Left hindlimb (tissue), 1 donor: ENCODE data around the gene ZNF248.
"Not testable (repeated sequence)": the region's sequence is repeated elsewhere in the genome, so short reads cannot be mapped to it uniquely, and the experiment has no call there.

Experiments used
- DNase-seq: peaks from one replicate; pipeline ENCODE4 v3.0.0-alpha.2; 2018

Gene ZNF248

DNA sequence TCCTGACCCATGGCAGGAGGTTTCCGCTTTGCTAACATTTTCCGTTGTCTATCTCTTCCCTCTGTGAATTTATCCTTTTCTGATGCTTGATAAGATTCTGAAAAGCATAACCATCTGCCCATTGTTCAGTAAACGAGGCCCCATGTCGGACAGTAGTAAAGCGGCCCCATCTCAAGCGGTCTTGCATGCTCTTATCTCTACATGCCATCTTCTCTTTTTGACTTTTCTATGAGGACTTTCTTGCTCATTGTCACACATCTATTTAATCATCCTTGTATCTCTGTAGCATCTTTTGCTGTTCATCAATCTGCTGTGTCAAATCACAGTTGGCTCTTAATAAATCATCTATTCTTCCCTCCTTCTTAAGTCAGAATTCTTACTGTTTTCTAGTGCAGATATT, 37.6 kb downstream of the ZNF248 start:
- no peak for DNase-seq

- DNase-seq: no peak
Measured at GRCh38 chr10:37816290-37816689, 41.1 kb downstream of the ZNF248 start.

DNA sequence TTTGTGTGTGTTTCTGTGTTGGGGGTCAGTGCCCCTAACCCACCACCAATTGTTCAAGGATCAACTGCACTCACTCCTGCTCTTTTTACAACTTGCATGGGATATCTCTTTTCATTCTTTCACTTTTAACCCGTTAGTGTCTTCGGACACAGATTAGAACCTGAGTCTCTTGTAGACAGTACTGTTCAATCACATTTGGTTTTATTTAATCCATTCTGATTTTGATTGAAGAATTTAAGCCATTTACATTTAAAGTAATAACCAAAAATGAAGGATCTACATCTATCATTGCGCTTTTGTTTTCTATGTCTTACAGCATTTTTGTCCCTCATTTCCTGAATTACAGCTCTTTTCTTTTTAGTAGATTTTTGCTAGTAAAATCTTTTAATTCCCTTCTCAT, 43.6 kb downstream of the ZNF248 start:
- DNase-seq: no peak

DNA sequence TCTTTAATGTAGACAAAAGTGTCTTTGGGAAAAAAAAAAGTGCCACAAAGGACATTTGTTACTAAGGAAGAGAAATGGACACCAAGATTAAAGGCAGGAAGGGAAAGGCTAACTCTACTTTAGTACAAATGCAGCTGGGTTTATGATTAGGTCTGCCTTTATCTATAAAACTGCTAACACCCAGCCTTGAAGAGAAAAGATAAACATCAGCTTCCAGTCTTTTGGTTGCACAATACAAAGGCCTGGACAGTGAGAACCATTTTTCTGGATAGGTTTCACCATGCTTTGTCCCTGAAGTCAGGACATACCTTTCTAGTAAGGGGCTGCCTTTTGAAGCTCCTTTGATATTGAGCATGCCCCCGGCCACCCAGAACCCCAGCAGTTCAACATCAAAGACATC, 45.1 kb downstream of the ZNF248 start:
- no peak for DNase-seq

DNA sequence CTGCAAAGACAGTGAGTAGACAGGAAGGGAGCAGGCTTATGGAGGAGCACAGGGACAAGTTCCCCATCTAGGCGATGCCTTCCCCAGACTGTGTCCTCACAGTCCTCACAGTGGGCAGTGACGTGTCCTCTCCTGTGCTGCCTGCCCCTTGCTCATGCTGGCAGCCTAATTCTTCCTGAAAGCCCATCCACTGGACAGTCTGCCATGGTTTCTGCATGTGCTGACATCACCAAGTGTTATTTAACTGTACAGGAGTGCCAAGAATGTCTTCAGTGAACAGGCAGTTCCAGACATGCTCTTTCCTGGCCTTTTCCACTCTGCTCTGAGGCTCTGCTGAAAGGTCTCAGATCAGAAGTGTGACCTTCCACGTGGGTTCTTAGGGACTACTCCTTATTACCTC, 54.1 kb downstream of the ZNF248 start:
- no peak for DNase-seq

DNA sequence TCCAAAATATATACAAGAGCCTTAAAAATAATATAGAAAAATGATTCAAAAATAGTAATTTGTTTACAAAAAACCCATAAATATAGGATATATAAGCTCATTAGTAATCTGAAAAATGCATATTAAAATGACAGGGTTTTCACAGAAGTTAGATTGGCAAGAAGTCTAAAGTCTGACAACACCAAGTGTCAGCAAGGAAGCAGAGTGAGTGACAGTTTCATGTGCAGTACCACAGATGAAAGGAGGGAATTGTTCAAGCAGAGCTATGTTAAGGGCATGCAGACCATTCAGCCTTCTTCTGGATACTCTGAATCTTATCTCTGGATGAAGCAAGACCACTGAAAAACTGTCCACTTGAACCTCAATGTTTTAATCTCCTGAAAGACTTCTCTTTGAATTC, 55.9 kb downstream of the ZNF248 start:
- DNase-seq: no peak

DNA sequence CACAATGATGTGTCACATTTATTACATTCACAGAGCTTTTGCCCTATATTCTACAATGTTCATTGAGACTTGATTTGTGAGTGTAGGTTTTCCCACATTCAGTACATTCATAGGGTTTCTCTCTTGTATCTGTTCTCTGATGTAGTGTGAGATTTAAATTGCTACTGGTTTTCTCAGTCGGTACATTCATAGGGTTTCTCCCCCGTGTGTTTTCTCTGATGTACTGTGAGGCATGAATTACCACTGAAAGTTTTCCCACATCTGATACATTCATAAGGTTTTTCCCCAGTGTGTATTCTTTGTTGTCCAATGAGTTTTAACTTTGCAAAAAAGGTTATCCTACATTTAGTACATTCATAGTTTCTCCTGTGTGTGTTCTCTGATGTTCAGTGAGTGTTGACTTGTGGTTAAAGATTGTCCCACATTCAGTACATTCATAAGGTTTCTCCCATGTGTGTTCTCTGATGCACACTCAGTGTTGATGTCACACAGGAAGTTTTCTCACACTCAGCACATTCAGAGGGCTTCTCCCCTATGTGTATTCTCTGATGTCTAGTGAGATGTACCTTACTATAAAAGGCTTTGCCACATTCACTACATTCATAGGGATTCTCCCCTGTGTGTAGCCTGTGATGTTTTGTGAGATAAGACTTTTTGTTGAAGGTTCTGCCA, 63.0 kb downstream of the ZNF248 start:
- DNase-seq: no peak

GRCh38 chr10:37789590-37789989, 67.8 kb downstream of the ZNF248 start:
- DNase-seq: no peak

DNA sequence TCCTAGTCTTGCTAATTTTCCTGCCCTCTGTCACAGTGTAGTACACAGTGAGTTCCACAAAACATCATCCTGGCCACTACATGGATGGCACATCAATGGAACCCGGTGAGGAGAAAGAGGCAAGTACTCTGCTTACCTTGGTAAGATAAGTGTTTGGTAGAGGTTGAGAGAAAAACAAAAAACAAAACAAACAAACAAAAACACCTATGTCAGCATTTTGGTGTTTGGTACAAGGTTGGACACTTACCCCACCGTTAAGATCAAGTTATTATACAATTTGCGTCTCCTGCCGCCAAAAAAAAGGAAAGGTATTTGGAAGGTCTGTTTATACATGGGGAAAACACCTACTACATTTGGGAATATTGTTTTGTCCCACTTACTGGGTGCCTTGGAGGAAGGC, 72.7 kb downstream of the ZNF248 start:
- no peak for DNase-seq

DNA sequence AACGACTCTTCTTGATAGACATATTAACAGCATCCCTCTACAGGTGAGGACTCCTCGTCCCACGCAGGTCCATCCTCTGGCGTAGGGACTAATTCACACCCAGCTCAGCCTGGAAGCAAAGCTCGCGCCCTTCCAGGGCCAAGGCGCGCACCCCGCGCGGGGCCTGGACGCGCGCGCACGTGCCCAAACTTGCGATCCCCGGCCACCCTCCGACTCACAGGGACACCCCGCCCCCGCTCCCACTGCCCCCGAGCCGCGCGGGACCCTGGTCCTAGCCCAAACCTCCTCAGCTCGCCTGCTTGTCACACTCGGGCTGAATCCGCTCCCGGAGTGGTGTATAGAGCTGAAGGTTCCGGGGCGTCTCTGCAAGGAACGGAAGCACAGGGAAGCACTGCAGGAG, 76.9 kb downstream of the ZNF248 start:
- no peak for DNase-seq

GRCh38 chr10:37777056-37777455, 80.4 kb downstream of the ZNF248 start:
- DNase-seq: no peak

- no peak for DNase-seq
Measured at GRCh38 chr10:37775612-37776011, 81.8 kb downstream of the ZNF248 start.

DNA sequence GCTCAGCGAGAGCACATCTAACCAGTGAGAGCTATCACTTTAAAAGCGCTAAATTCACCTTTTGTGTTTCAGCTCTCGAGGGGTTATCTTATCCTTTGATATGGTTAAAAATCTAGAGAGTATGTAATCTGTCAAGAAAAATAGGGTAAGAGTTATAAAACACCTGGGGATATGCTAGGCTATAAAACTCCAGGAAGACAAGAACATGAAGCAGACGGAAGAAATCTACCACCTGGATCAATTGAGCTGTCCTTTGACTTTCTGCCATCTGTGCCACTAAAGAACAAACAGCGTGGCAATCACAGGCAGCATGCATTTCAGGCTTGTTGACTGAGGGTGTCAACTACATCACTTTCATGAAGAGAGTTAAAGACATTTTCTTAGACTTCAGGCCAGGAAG, 83.1 kb downstream of the ZNF248 start:
- DNase-seq: no peak

DNA sequence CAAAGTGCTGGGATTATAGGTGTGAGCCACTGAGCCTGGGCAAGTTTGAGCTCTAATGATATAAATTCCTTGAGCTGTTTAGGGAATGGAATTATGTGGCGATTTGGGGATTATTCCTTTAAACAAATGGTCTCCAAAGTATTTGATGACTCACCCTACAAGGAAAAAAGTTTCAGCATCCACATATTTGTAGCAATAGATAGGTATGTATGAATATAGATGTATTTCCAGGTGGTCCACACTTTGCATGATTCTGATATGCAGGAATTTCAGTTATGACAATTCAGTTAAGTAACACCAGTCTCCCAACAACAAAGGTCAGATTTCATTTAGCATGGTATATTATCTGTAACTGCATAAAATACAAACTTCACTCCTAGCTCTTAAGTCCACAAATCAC, 92.2 kb downstream of the ZNF248 start:
- no peak for DNase-seq

- no peak for DNase-seq
Measured at GRCh38 chr10:37763132-37763531, 94.3 kb downstream of the ZNF248 start.

DNA sequence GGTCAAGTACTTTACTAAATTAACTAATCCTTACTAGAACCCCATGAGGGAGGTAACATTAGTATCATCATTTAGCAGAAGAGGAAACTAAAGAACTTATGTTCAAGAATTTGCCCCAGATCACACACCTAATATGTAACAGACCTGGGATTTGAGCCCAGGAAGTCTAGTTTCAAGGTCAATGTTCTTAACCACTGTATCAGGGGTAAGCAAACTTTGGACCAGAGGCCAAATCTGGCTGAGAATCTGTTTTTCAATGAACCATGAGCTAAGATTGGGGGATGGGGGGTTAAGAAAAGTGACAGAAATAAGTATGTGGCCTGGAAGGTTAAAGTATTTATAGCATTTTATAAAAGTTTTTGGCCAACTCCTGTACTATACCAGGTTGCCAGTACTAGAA, 95.1 kb downstream of the ZNF248 start:
- no peak for DNase-seq

DNA sequence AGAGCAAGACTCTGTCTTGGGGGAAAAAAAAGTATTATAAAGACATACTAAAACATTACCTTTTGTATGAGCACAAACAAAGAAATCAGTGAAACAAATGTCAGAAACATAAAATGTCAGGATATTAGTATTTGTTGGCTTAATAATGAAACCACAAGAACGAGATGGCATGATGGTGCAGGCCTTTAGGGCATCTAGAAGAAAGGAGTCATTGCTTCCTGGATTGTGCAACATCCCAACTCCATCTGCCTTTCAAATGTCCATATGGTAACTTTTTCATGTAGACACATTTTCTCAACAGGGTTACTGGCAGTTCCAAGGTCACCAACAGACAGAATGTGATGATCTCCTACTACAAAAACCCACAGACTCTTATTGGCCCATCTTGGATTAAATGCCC, 96.6 kb downstream of the ZNF248 start:
- no peak for DNase-seq

GRCh38 chr10:37758074-37758473, 99.3 kb downstream of the ZNF248 start:
- no peak for DNase-seq

DNA sequence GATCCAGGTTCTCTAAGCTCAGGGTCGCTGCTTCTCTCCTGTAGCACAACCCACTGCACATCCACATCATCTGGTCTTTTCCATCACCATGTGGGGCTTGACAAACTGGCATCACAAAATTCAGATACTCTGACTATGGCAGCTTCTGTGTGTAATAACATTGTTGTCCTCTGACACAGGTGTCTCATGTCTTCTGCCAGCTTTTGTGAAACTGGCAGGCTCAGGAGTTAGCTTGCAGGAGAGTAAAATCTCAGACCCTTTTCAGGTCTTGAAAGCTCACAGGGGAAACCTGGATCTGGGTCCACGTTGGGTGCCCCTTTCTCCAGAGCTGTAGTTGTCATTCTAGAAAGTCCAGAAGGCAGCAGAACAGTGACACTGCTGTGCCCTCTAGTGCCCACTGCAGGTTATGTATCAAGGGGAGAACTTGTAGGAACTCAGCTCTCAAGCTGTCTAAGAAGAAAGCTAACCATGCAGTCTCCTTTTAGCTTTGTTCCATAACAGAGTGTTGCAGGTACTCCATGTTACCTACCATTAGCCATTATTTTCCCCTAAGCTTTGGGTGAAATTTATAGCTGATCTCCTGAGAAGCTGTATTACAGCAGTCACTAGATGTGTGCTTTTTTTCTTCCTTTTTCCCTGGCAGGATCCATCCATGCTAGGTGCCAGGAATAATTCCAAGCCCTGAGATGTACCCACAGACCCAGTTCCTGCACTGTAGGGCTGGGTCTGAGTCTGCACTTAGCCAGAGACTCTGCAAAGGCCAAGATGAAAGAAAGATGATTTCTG, 102.7 kb downstream of the ZNF248 start:
- DNase-seq: no peak

- DNase-seq: no peak
Measured at GRCh38 chr10:37752334-37752875, 105.0 kb downstream of the ZNF248 start.

- DNase-seq: no peak
Measured at GRCh38 chr10:37748170-37748569, 109.2 kb downstream of the ZNF248 start.

- no peak for DNase-seq
Measured at GRCh38 chr10:37747081-37747480, 110.3 kb downstream of the ZNF248 start.

DNA sequence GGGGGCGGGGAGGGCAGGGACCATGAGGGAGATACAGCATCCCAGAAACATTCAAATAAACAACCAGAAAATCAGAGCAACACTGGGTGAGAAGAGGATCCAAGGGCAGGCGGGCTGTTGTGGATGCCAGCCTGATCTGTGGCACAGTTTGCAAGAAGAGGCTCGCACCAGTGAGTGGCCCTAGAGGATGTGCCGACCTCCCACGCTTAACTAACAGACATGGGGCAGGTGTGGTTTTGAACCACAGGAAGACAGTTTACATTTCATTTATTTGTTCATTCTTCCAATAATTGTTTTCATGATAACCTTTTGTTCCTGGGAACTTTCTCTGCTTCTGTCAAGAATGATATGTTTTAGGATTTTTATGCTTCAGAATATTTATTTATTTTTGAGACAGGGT, 115.6 kb downstream of the ZNF248 start:
- DNase-seq: no peak

DNA sequence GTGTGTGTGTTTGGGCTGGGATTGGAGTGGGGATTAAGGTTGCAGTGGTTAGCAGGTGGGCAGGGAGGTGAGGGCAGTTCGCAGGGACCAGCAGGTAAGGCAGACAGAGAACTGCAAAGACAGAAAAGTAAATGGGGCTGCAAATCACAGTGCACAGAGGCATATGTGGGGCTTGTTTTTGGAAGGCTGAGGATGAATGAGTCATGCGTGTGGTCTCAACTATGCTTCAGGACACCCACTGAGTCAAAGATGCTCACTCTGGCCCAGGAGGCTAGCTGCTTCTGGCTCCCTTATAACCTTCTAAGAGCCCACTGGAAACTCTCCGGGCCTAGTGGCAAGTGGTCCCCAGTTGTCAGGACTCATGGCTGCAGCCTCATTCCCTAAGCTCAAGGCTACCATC, 118.2 kb downstream of the ZNF248 start:
- no peak for DNase-seq

DNA sequence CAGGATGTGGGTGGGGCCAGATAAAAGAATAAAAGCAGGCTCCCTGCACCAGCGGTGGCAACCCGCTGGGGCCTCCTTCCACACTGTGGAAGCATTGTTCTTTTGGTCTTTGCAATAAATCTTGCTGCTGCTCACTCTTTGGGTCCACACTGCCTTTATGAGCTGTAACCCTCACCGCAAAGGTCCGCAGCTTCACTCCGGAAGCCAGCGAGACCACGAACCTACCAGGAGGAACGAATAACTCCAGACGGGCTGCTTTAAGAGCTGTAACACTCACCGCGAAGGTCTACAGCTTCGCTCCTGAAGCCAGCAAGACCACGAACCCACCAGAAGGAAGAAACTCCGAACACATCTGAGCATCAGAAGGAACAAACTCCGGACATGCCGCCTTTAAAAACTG, 119.2 kb downstream of the ZNF248 start:
- not testable (repeated sequence) for DNase-seq
